GM18519 (cell line): ENCODE measurements around the gene TMEM202.
A peak's percentile ranks its signal among the peaks of the same experiment; 100 is the strongest.
"Not testable (repeated sequence)": the region's sequence is repeated elsewhere in the genome, so short reads cannot be mapped to it uniquely, and the experiment has no call there.

Source experiments
- ATAC-seq: cut with Tn5 transposase; IDR thresholded peaks from one replicate; pipeline ENCODE4 v1.9.1; 2021; ENCODE audit warnings: mild to moderate bottlenecking, moderate library complexity; ENCODE audit not compliant: unreplicated experiment, low FRiP score

TMEM202 gene

DNA sequence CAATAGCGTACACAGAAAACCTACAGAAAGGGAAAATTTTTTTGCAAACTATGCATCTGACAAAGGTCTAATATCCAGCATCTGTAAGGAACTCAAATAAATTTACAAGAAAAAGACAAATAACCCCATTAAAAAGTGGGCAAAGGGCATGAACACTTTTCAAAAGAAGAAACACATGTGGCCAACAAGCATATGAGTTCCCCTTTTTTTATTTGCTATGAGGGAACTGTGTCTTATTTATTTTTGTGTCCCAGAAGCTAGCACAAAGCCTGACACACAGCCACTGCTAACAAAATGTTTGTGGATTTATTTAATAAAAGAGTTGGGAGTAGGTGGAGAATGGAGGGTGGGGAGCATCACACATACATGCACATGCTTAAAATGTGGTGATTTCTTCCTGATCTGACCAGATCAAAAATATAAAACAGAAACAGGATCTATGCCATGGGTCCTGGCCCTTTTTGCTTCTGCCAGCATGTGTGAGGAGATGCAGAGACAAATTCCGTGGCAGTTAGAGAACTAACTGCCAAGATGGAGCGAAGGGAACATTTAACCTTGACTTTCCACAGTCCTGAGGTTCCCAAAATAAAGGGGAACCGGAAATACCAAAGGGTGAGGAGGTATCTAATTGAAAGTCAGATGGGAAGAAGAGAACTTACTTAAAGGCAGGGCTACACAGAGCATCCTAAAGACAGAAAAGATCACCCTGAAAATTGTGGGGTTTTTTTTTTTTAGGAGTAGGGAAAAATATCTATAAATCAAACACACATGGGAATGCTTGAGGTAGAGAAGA lies at the start of gene TMEM202:
TSS of gene TMEM202 (plus strand) at position 510 of the 793 bp plus-strand sequence. CDS start at position 532, 22 bp downstream.
- no peak for ATAC-seq

GRCh38 chr15:72353266-72353665 lies 44.8 kb upstream of the TMEM202 start:
- ATAC-seq: no peak

DNA sequence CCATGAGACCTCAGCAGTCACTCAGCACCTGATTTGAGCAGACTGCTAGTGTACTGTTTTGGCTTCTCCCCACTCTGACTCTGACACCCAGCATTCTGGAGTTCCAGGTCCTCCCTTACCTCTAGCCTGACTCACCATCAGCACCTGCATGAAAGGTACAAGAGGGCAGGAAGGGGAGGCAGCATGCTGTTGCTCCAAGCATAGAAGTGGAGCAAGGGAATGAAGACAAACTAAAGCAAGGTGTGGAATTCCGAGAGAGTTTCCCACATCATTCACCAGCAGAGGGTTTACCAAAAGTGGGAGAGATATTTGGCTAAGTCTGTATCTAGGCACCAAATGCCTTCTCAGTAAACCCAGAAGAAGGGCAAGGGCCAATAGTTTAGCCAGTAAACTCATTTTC lies 43.6 kb upstream of the TMEM202 start:
- no peak for ATAC-seq

- ATAC-seq: no peak
Observed at GRCh38 chr15:72358121-72358520, 40.0 kb upstream of the TMEM202 start.

GRCh38 chr15:72358650-72359171 lies 39.4 kb upstream of the TMEM202 start:
- ATAC-seq: no peak

GRCh38 chr15:72361176-72361575 lies 36.9 kb upstream of the TMEM202 start:
- ATAC-seq: no peak

- ATAC-seq: peak; percentile 54
Observed at GRCh38 chr15:72365844-72366243, 32.3 kb upstream of the TMEM202 start.

DNA sequence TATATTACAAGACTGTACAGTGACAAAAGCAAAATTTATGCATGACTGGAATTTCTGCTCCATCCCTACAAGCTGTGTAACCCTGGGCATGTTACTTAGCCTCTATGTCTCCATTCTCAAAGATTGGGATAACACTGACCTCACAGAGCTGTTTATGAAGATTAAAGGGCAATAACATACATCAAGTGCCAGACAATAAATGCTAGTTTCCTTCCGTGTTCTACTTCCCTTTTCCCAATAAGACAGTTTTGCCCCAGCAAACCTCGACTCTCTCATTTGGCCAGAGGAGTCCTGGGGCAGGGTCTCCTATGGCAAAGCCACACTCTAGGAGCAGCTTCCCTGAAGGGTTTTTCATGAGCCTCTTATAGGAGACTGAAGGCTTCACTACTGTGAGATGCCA lies 29.8 kb upstream of the TMEM202 start:
- ATAC-seq: no peak

DNA sequence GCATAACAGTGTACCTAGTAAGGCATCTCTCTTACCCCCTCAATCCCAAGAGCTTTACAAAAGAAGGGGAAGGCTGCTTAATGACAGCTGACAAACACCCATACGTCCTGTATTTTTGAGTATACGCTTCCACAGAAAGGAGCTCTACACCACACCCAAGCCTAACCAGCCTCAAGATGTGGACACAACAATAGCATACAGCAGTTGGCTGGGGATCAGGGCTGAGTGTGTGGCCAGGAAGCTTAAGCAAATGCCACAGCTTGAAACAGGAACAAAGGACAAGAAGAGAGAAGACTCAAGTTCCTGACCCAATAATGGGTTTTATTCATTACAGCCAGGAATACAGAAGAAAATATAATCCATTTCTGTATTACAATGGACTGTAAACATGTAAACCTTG lies 29.2 kb upstream of the TMEM202 start:
- ATAC-seq: no peak

GRCh38 chr15:72369964-72370363 lies 28.1 kb upstream of the TMEM202 start:
- no peak for ATAC-seq

DNA sequence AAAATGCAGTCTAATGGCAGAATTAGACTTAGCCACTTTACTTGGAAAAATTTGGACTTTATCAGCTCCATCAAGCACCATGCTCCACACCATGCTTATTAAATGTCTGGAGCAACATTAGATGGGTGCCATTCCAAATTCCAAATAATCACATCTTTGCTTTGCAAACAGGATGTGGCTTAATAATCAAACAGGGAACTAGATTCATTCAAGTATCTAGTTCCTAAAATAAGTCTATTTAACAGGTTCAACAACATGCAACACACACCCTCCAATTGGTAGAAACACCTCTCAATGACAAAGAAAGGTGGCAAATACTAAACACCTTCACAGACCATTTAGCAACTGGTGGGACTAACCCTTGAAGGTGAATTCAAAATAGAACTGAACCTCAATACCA lies 25.7 kb upstream of the TMEM202 start:
- no peak for ATAC-seq

DNA sequence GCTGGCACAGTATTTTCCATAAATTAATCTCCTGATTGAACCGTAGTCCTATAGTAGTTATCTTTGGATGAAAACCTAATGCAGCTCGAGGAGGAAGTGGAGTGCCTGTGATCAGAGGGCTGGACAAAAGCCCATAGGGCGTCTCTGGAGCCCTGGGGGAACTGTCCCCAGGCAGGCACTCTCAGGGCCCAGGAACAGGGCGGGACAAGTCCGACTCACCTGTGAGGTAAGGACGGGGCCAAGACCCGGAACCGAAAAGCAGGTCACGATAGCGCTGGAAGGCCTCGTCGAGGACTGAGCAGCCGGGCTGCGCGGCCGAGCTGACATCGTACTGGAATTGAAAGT lies 22.6 kb upstream of the TMEM202 start:
- ATAC-seq: peak; percentile 17

DNA sequence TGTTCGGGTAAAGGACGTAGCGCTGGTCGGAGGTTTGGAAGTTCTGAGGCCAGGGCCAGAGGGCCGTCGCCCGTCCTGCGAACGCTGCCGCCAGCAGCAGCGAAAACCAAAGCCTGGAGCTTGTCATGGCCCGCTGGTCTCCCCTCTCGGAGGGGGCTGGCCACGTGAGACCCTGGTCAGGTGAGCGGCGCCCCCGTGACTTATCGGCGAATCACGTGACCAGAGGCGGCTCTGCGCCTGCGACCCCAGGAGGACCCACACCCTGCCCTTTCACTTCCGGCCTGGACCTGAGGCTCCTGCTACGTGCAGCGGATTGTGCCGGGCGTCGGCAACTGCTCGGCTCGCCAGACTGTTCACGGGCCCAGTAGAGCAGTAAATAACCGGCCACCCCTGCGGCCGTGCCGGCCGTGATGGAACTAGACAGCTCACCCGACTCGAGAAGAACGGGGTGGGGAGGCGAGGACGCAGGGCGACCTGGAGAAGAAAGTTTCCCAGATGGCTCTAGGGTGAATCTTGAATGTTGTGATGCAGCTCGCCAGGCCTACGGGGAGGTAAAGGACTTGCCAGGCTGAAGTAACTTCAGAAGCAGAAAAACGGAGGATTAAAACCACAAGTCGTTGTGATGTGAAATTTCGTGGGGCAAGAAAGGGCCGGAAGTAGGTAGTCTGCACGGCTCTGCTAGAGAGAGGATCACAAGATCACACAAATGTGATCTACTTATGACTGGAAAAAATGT lies 22.1 kb upstream of the TMEM202 start, which contains the start of gene HEXA:
TSS of gene HEXA (minus strand) at position 169 of the 736 bp plus-strand sequence. CDS start at position 127, 42 bp downstream.
- ATAC-seq: peak; percentile 58

- ATAC-seq: no peak
Observed at GRCh38 chr15:72377331-72377730, 20.8 kb upstream of the TMEM202 start.

DNA sequence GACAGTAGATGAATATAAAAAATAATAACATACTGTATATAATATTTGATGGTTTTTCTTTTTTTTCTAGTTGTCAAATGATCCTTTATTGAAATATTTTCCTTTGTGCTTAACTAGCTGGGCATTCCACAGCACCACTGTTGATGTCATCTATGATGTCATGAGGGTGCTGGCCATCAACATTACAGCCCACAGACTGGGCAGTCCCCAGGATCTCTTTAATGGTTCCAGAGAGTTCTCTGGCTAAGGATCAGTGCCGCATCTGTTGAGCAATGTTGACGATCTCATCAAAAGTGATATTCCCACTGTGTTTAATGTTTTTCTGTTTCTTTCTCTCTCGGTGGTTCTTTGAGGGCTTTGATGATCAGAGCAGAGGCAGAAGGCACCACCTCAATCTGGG lies 19.0 kb upstream of the TMEM202 start:
- not testable (repeated sequence) for ATAC-seq

DNA sequence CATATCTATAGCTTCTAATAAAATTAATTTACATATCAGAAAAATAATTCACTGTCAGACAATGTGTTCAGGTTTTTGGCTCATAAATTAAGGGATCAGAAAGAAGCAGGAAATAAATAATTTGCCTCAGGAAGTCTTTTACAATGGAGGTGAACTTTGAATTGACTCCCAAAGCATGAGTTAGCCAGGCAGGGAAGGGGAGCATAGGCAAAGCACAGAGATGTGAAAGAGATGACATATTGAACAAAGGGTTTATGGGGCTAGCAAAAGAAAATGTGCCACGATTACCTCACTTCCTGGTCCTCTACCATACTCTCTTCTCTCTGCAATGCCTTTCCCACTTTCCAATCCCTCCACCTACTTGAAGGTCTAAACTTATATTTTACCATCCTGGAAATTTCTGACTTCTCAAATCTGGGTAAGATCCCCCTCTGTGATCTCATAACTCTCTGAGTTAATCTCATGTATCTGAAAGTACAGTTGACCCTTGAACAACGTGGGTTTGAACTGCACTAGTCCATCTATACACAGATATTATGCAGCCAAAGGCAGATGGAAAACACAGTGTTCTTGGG lies 18.2 kb upstream of the TMEM202 start:
- ATAC-seq: no peak

DNA sequence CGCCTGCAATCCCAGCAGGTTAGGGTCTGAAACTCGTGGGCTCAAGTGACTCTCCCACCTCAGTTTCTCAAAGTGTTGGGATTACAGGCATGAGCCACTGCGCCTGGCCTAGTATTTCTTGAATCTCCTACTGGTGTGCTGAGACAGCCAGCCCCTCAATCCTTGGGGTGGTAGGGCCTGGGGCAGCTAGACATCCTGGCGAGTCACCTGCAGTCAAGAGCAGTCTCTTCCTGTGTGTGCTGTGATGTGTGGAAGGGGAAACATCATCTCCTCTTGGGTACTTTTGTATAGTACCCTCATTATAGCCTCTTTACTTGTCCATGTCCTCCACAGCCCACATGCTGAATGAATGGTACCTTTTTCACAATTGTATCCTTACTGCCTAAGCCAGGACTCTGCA lies 17.4 kb upstream of the TMEM202 start:
- no peak for ATAC-seq

- ATAC-seq: no peak
Observed at GRCh38 chr15:72382146-72382545, 16.0 kb upstream of the TMEM202 start.

DNA sequence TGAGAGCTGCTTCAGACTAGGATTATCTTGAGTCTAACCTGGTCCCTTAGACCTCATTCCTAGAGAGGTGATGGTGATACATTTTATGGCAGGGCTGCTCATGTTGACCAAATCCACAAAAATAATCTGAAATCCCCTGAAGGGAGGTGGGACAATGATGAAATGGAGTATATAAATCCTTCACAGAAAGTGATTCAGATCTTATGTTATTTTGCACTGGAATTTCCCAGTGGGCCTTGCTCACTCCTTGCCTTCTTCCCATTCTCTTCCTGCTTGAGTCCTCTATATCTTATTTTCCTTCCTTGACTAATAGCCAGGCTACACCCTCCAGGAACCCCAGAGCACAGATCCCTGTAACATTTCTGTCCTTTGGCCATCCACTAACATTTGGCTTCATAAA lies 10.4 kb upstream of the TMEM202 start:
- ATAC-seq: no peak

- ATAC-seq: no peak
Observed at GRCh38 chr15:72389231-72389630, 8.9 kb upstream of the TMEM202 start.

DNA sequence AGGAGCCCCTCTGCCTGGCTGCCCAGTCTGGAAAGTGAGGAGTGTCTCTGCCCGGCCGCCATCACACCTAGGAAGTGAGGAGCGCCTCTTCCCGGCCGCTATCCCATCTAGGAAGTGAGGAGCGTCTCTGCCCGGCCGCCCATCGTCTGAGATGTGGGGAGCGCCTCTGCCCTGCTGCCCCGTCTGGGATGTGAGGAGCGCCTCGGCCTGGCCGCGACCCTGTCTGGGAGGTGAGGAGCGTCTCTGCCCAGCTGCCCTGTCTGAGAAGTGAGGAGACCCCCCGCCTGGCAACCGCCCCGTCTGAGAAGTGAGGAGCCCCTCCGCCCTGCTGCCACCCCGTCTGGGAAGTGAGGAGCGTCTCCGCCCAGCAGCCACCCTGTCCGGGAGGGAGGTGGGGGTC lies 1.8 kb upstream of the TMEM202 start:
- ATAC-seq: not testable (repeated sequence)
